Gastroesophageal sphincter (tissue), 3 donors: ENCODE measurements around the gene CTTNBP2.

ENCODE experiments used
- POLR2A ChIP-seq, 2 donors: fragments of 450-650 bp; IDR thresholded peaks; one replicate each; pipeline ENCODE4 v1.6.1; 2017; ENCODE audit warnings: antibody characterized with exemption in 2 of 2, mild to moderate bottlenecking in 2 of 2, moderate library complexity in 1 of 2
- POLR2AphosphoS5 ChIP-seq: sonication (generic); formaldehyde crosslinking; IDR thresholded peaks from one replicate; pipeline ENCODE4 v1.6.1; 2017; ENCODE audit warnings: antibody characterized with exemption
- TF ChIP-seq, protein P1 (sequence below), 4 experiments: fragments of 200-600 bp in 2 of 4; fragments of 450-650 bp in 2 of 4; sonication (generic) in 1 of 4; IDR thresholded peaks; one replicate each; pipeline ENCODE4 v1.5.1; 2017 to 2019; ENCODE audit warnings: antibody characterized with exemption in 4 of 4, mild to moderate bottlenecking in 2 of 4, moderate library complexity in 2 of 4

DNA sequence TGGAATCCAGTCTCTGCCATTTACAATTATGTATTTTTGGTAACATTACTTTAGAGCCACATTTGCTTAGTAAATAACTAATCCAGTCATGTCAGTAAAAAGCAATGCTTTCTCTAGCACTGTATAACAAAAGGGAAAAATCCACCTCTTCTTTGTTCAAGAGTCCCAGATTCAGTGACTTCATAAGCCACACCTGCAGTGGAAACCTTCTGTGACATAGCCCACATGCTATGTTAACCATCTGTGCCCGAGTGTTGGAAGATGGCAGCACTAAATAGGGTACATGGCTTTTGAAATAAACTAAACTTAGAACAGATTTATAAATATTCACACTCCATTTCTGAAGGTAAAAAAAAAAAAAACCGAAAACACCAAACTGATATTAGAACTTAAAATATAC lies 83.0 kb downstream of the CTTNBP2 start:
- TF ChIP-seq, protein P1, sequence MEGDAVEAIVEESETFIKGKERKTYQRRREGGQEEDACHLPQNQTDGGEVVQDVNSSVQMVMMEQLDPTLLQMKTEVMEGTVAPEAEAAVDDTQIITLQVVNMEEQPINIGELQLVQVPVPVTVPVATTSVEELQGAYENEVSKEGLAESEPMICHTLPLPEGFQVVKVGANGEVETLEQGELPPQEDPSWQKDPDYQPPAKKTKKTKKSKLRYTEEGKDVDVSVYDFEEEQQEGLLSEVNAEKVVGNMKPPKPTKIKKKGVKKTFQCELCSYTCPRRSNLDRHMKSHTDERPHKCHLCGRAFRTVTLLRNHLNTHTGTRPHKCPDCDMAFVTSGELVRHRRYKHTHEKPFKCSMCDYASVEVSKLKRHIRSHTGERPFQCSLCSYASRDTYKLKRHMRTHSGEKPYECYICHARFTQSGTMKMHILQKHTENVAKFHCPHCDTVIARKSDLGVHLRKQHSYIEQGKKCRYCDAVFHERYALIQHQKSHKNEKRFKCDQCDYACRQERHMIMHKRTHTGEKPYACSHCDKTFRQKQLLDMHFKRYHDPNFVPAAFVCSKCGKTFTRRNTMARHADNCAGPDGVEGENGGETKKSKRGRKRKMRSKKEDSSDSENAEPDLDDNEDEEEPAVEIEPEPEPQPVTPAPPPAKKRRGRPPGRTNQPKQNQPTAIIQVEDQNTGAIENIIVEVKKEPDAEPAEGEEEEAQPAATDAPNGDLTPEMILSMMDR (IDR thresholded peaks at IDR 0.05): no peak
- no peak for TF ChIP-seq POLR2A (IDR thresholded peaks at IDR 0.05)
- no peak for TF ChIP-seq POLR2AphosphoS5
